H1 (cell line): Measurements from ENCODE around the gene EMX2. TPM values are rescaled to one million over a fixed set of nuclear protein-coding genes. Genes with fewer than 3 reads are reported as not detected.

ENCODE experiments used
- CTCF ChIA-PET: fragments of 300-600 bp; sonication (Branson Sonifier 250); formaldehyde crosslinking; loops from one replicate; lab custom pipeline; 2021; ENCODE audit not compliant: partially characterized antibody; lab: Charles Lee
- POLR2A ChIA-PET: fragments of 300-600 bp; sonication (Branson Sonifier 250); formaldehyde crosslinking; loops from one replicate; lab custom pipeline; 2021; ENCODE audit warnings: inconsistent platforms; ENCODE audit not compliant: partially characterized antibody; lab: Charles Lee
- DNase-seq, 2 experiments: peaks; one replicate each; pipeline versions ENCODE4 v3.0.0 to v3.0.0-alpha.2; 2010 to 2022; ENCODE audit warnings: low spot score in 2 of 2, low read depth in 1 of 2, mixed read lengths in 1 of 2
- FAIRE-seq: peaks from 2 replicates; lab custom pipeline; 2011; peaks lifted over from hg19 to GRCh38; lab: Jason Lieb, UNC
- H2AFZ ChIP-seq: 2 replicates; pipeline ENCODE4 v1.8.1; 2012; ENCODE audit warnings: low read length, inconsistent platforms
- H2AK5ac ChIP-seq: 2 replicates; pipeline ENCODE4 v1.6.1; 2013; ENCODE audit warnings: low read depth, low read length
- H2BK120ac ChIP-seq: replicated peaks from 2 replicates; pipeline ENCODE3; 2013; ENCODE audit warnings: low read depth, low read length, inconsistent platforms
- H2BK12ac ChIP-seq: 2 replicates; pipeline ENCODE4 v1.6.1; 2013; ENCODE audit warnings: low read depth, low read length
- H2BK15ac ChIP-seq: 2 replicates; pipeline ENCODE4 v1.6.1; 2013; ENCODE audit warnings: low read length
- H2BK20ac ChIP-seq: 2 replicates; pipeline ENCODE4 v1.6.1; 2013; ENCODE audit warnings: low read length
- H2BK5ac ChIP-seq: 2 replicates; pipeline ENCODE4 v1.6.1; 2013; ENCODE audit warnings: low read depth, low read length
- H3K14ac ChIP-seq: 2 replicates; pipeline ENCODE4 v1.6.1; 2013; ENCODE audit warnings: inconsistent platforms; ENCODE audit not compliant: insufficient read length
- H3K18ac ChIP-seq: 2 replicates; pipeline ENCODE4 v1.6.1; 2013; ENCODE audit warnings: low read length; ENCODE audit errors: extremely low read depth
- H3K23ac ChIP-seq: 2 replicates; pipeline ENCODE4 v1.6.1; 2013; ENCODE audit warnings: inconsistent platforms; ENCODE audit not compliant: insufficient read length
- H3K23me2 ChIP-seq: 2 replicates; pipeline ENCODE4 v1.6.1; 2013; ENCODE audit warnings: low read depth, low read length
- H3K27ac ChIP-seq: 2 replicates; pipeline ENCODE4 v1.6.1; 2011; ENCODE audit warnings: low read depth, low read length, inconsistent platforms
- H3K27me3 ChIP-seq, 4 experiments: replicated peaks in 1 of 4; 1 replicate in 1 of 4; 2 replicates in 3 of 4; pipeline versions ENCODE4 v1.6.1 to v1.8.1; 2011 to 2013; ENCODE audit warnings: low read length in 3 of 4, mild to moderate bottlenecking in 3 of 4, inconsistent platforms in 2 of 4, mixed read lengths in 2 of 4, moderate library complexity in 1 of 4; ENCODE audit not compliant: control insufficient read depth in 3 of 4, insufficient read depth in 3 of 4; ENCODE audit errors: extremely low read depth in 1 of 4
- H3K36me3 ChIP-seq, 4 experiments: 2 replicates each; pipeline versions ENCODE4 v1.6.1 to v1.8.1; 2011 to 2013; ENCODE audit warnings: mild to moderate bottlenecking in 4 of 4, low read length in 3 of 4, moderate library complexity in 2 of 4, control low read depth in 1 of 4, inconsistent platforms in 1 of 4; ENCODE audit not compliant: insufficient read depth in 4 of 4, control insufficient read depth in 2 of 4
- H3K4ac ChIP-seq: replicated peaks from 2 replicates; pipeline ENCODE3; 2013; ENCODE audit warnings: low read length, low read depth, mixed read lengths, inconsistent platforms; ENCODE audit not compliant: insufficient read length
- H3K4me1 ChIP-seq, 4 experiments: replicated peaks in 1 of 4; 1 replicate in 1 of 4; 2 replicates in 3 of 4; pipeline versions ENCODE4 v1.6.1 to v1.8.1; 2011 to 2013; ENCODE audit warnings: low read length in 3 of 4, inconsistent platforms in 2 of 4, mixed read lengths in 1 of 4; ENCODE audit not compliant: insufficient read depth in 4 of 4, control insufficient read depth in 3 of 4
- H3K4me2 ChIP-seq, 2 experiments: 2 replicates each; pipeline versions ENCODE4 v1.6.1 to v1.8.1; 2011 to 2013; ENCODE audit warnings: low read depth in 2 of 2, low read length in 2 of 2, control low read depth in 1 of 2, inconsistent platforms in 1 of 2, mild to moderate bottlenecking in 1 of 2; ENCODE audit not compliant: insufficient read depth in 1 of 2
- H3K4me3 ChIP-seq, 4 experiments: fragments of 200-600, 300-600 bp in 1 of 4; sonication (generic), shearing (Covaris generic), sonication (Bioruptor Twin) in 1 of 4; 2 replicates each; pipeline versions ENCODE4 v1.5.1 to v1.8.1; 2011 to 2016; ENCODE audit warnings: low read length in 4 of 4, low read depth in 3 of 4, control low read depth in 2 of 4, inconsistent platforms in 2 of 4, mild to moderate bottlenecking in 2 of 4, mixed read lengths in 1 of 4, moderate library complexity in 1 of 4; ENCODE audit not compliant: insufficient read depth in 2 of 4; ENCODE audit errors: extremely low read depth in 1 of 4
- H3K56ac ChIP-seq: replicated peaks from 2 replicates; pipeline ENCODE3; 2013; ENCODE audit warnings: low read depth, mild to moderate bottlenecking, mixed read lengths, low read length, inconsistent platforms; ENCODE audit not compliant: insufficient read length
- H3K79me1 ChIP-seq: 2 replicates; pipeline ENCODE4 v1.6.1; 2013; ENCODE audit warnings: low read depth, low read length, control low read depth
- H3K79me2 ChIP-seq, 2 experiments: 2 replicates each; pipeline versions ENCODE4 v1.6.1 to v1.8.1; 2012 to 2013; ENCODE audit warnings: low read length in 2 of 2, mild to moderate bottlenecking in 2 of 2, inconsistent platforms in 1 of 2; ENCODE audit not compliant: insufficient read depth in 2 of 2, control insufficient read depth in 1 of 2
- H3K9ac ChIP-seq, 4 experiments: replicated peaks in 1 of 4; 1 replicate in 1 of 4; 2 replicates in 3 of 4; pipeline versions ENCODE4 v1.6.1 to v1.8.1; 2011 to 2013; ENCODE audit warnings: low read depth in 3 of 4, low read length in 3 of 4, control low read depth in 2 of 4, mild to moderate bottlenecking in 2 of 4, moderate library complexity in 2 of 4, inconsistent platforms in 1 of 4; ENCODE audit errors: extremely low read depth in 1 of 4
- H3K9me3 ChIP-seq, 2 experiments: 2 replicates each; pipeline versions ENCODE4 v1.6.1 to v1.8.1; 2012 to 2013; ENCODE audit warnings: mild to moderate bottlenecking in 2 of 2, moderate library complexity in 2 of 2, control low read depth in 1 of 2, inconsistent platforms in 1 of 2, low read depth in 1 of 2, low read length in 1 of 2, mixed read lengths in 1 of 2; ENCODE audit not compliant: insufficient read depth in 2 of 2
- H4K20me1 ChIP-seq, 2 experiments: replicated peaks in 1 of 2; 2 replicates each; pipeline versions ENCODE3 to v1.8.1; 2011 to 2013; ENCODE audit warnings: inconsistent platforms in 2 of 2, low read length in 2 of 2, mild to moderate bottlenecking in 1 of 2; ENCODE audit not compliant: insufficient read depth in 2 of 2, control insufficient read depth in 1 of 2
- H4K5ac ChIP-seq: 2 replicates; pipeline ENCODE4 v1.6.1; 2013; ENCODE audit warnings: low read length, low read depth, mixed read lengths, inconsistent platforms; ENCODE audit not compliant: insufficient read length
- H4K8ac ChIP-seq: 2 replicates; pipeline ENCODE4 v1.8.0; 2013; ENCODE audit warnings: mild to moderate bottlenecking, moderate library complexity, low read length, inconsistent platforms; ENCODE audit not compliant: insufficient read depth; ENCODE audit errors: extremely low read depth
- H4K91ac ChIP-seq: replicated peaks from 2 replicates; pipeline ENCODE3; 2013; ENCODE audit warnings: low read length, mixed read lengths, inconsistent platforms; ENCODE audit not compliant: insufficient read length
- ATF2 ChIP-seq: IDR thresholded peaks from 2 replicates; pipeline ENCODE4 v1.6.1; 2012; ENCODE audit warnings: low read length, inconsistent platforms
- CHD1 ChIP-seq: IDR thresholded peaks from 2 replicates; pipeline ENCODE4 v1.6.1; 2012; ENCODE audit warnings: low read depth, low read length, improper control_type of control experiment
- EGR1 ChIP-seq: IDR thresholded peaks from 2 replicates; pipeline ENCODE4 v1.6.1; 2011; ENCODE audit warnings: low read depth, low read length, borderline replicate concordance
- EP300 ChIP-seq, 2 experiments: IDR thresholded peaks; 1 replicate in 1 of 2; 2 replicates in 1 of 2; pipeline ENCODE4 v1.6.1; 2011 to 2012; ENCODE audit warnings: low read depth in 2 of 2, low read length in 2 of 2, mild to moderate bottlenecking in 2 of 2, borderline replicate concordance in 1 of 2, inconsistent platforms in 1 of 2, moderate library complexity in 1 of 2
- GABPA ChIP-seq: IDR thresholded peaks from 2 replicates; pipeline ENCODE4 v1.6.1; 2011; ENCODE audit warnings: mild to moderate bottlenecking, low read length, moderate library complexity, borderline replicate concordance; ENCODE audit not compliant: insufficient read depth
- PHF8 ChIP-seq: fragments of 200-600 bp; sonication (generic); conservative IDR thresholded peaks from 2 replicates; pipeline ENCODE4 v1.7.1; 2012; ENCODE audit warnings: low read depth, mild to moderate bottlenecking, inconsistent platforms, low read length, moderate library complexity
- POU5F1 ChIP-seq: IDR thresholded peaks from 2 replicates; pipeline ENCODE4 v1.6.1; 2011; ENCODE audit warnings: low read depth, mild to moderate bottlenecking, low read length, moderate library complexity
- TBP ChIP-seq: IDR thresholded peaks from 2 replicates; pipeline ENCODE4 v1.6.1; 2011; ENCODE audit warnings: low read depth, low read length, improper control_type of control experiment
- TCF12 ChIP-seq: IDR thresholded peaks from 2 replicates; pipeline ENCODE4 v1.6.1; 2011; ENCODE audit warnings: low read depth, mild to moderate bottlenecking, low read length
- YY1 ChIP-seq: IDR thresholded peaks from 2 replicates; pipeline ENCODE4 v1.6.1; 2011; ENCODE audit warnings: low read depth, mild to moderate bottlenecking, low read length
- WGBS, 2 experiments: shearing (Covaris generic) in 1 of 2; methylation state at CpG; one replicate each; pipeline versions ENCODE4 v1.1.6 to v1.1.7; 2013 to 2015; ENCODE audit warnings: low lambda C conversion rate in 2 of 2, mixed read lengths in 2 of 2, inconsistent platforms in 1 of 2, low coverage in 1 of 2, missing lambda C conversion rate in 1 of 2; ENCODE audit not compliant: insufficient replicate concordance in 2 of 2, insufficient coverage in 1 of 2, insufficient read length in 1 of 2; ENCODE audit errors: extremely low coverage in 1 of 2, missing lambda C conversion rate in 1 of 2; 5-methylcytosine and 5-hydroxymethylcytosine counted together
- polyA plus RNA-seq, 7 experiments: library from polyadenylated mRNA; depleted of rRNA in 3 of 7; stranded (reverse) in 5 of 7; unstranded in 2 of 7; fragments of >200 nt in 5 of 7; fragments of 200-250 nt in 2 of 7; gene quantifications; 1 replicate in 5 of 7; 2 replicates in 1 of 7; 4 replicates in 1 of 7; pipeline versions ENCODE4 v1.2.1 to v1.2.3, GENCODE V29; 2011 to 2013; ENCODE audit warnings: missing spikeins in 2 of 7, mixed read lengths in 2 of 7
- total RNA-seq: library from RNA; stranded (reverse); fragmentation: NEBNext Ultra II Directional; extraction: Animal tissue kit (Norgen Biotek cat#: 25700); gene quantifications from 2 replicates; pipeline ENCODE4 v1.2.1, GENCODE V29; 2021

EMX2 gene
- total and polyA plus RNA-seq, 2 of the 8 experiments (the other 6 are each of a cell fraction or from before 2014, with no cell fraction given): not detected

GRCh38 chr10:117562896-117563737 is 20.6 kb downstream of the EMX2 start:
- no peak overlapping the region for H3K4me3 ChIP-seq
- no peak overlapping the region for H3K14ac ChIP-seq
- no peak overlapping the region for H2BK12ac ChIP-seq
- no peak overlapping the region for H3K4ac ChIP-seq
- WGBS, 2 experiments: 85% methylated on average over 9 of the region's 9 CpGs; no CpG with 5 or more reads in 1 of the 2 experiments
- H4K5ac ChIP-seq: no peak overlapping the region
- 0 out of 7 replicates have a peak, but pooled peaks cover 0 to 4% (median 0%) of the 10 kb centered on the region in 4 experiments for H3K4me1 ChIP-seq
- ChIA-PET CTCF (no interaction called here), POLR2A (interaction anchor here (1.0 kb wide), 1 partner anchor 12 kb away, joined by 3 read pairs; no protein-coding TSS in a partner anchor)
- no peak overlapping the region for H2BK5ac ChIP-seq
- H3K56ac ChIP-seq: peak overlapping the region; percentile 91
- no peak overlapping the region for H2BK120ac ChIP-seq
- H3K36me3 ChIP-seq: no peaks in the 10 kb centered on the region
- H2AFZ ChIP-seq: no peak overlapping the region
- H3K23ac ChIP-seq: no peak overlapping the region
- no peak overlapping the region for H3K18ac ChIP-seq
- no peaks in the 10 kb centered on the region for H3K79me2 ChIP-seq
- DNase-seq: no peak
- H2AK5ac ChIP-seq: 0 out of 2 replicates have a peak overlapping the region, but pooled peaks have one; percentile 49
- no peak overlapping the region for H3K4me2 ChIP-seq
- no peak overlapping the region for H3K27ac ChIP-seq
- H3K23me2 ChIP-seq: peaks cover 8% of the 10 kb centered on the region; the same call in 1 of the 2 replicates
- no peaks in the 10 kb centered on the region for H3K79me1 ChIP-seq
- FAIRE-seq: no peak
- no peaks in the 10 kb centered on the region for H3K27me3 ChIP-seq
- H2BK20ac ChIP-seq: no peak overlapping the region
- peaks cover 0 to 2% of the 10 kb centered on the region in 2 experiments for H4K20me1 ChIP-seq
- H3K9me3 ChIP-seq: no peaks in the 10 kb centered on the region
- H4K91ac ChIP-seq: no peak overlapping the region
- 0 out of 2 replicates have a peak overlapping the region, but pooled peaks have one; percentile 67 for H2BK15ac ChIP-seq
- H3K9ac ChIP-seq: no peak overlapping the region
- no peak overlapping the region for H4K8ac ChIP-seq
- TF ChIP-seq EP300 (IDR thresholded peaks at IDR 0.05; ENCODE audit: borderline replicate concordance in 1 of 2, low read depth in 2 of 2, low read length in 2 of 2) (no peak), YY1 (no peak), GABPA (no peak), TBP (no peak), POU5F1 (no peak), ATF2 (no peak), CHD1 (no peak), TCF12 (no peak), EGR1 (no peak), PHF8 (no peak)
